GM12878 (cell line): Measurements from ENCODE around the gene PLPP2. TPM values are rescaled to one million over a fixed set of nuclear protein-coding genes. Genes with fewer than 3 reads are reported as not detected.

ENCODE experiments used
- ATAC-seq: fragments of 200-7000 bp; cut with Tn5 transposase; 3 replicates; pipeline ENCODE4 v1.9.1; 2020; ENCODE audit warnings: mild to moderate bottlenecking, moderate library complexity
- BruUV-seq: library from RNA; stranded (reverse); fragments of 400-500 nt; replicated peaks from 2 replicates; lab custom pipeline; 2021; lab: Mats Ljungman, UMichigan
- CTCF ChIA-PET: fragments of 300-600 bp; sonication (Branson Sonifier 250); formaldehyde crosslinking; extraction: SDS; loops from one replicate; lab custom pipeline; 2021; ENCODE audit warnings: inconsistent platforms; lab: Yijun Ruan, JAX
- POLR2A ChIA-PET: fragments of 350-600 bp; formaldehyde crosslinking; extraction: SDS; loops from one replicate; lab custom pipeline; 2021; ENCODE audit warnings: inconsistent platforms; lab: Charles Lee
- RAD21 ChIA-PET: fragments of 300-600 bp; sonication (Branson Sonifier 250); formaldehyde crosslinking; loops from one replicate; lab custom pipeline; 2023; ENCODE audit warnings: antibody characterized with exemption; ENCODE audit not compliant: unreplicated experiment; lab: Charles Lee
- SMC1A ChIA-PET: fragments of 300-600 bp; sonication (Branson Sonifier 250); formaldehyde crosslinking; loops from one replicate; lab custom pipeline; 2023; ENCODE audit not compliant: unreplicated experiment, uncharacterized antibody; lab: Charles Lee
- DNase-seq: peaks from one replicate; pipeline ENCODE4 v3.0.0-alpha.2; 2011; ENCODE audit warnings: low read depth, low spot score
- FAIRE-seq: peaks from 3 replicates; lab custom pipeline; 2011; peaks lifted over from hg19 to GRCh38; lab: Jason Lieb, UNC
- H2AFZ ChIP-seq: 2 replicates; pipeline ENCODE4 v1.6.0; 2011; ENCODE audit warnings: low read depth, low read length, control low read depth; ENCODE audit not compliant: control insufficient read depth
- H3K27ac ChIP-seq: 2 replicates; pipeline ENCODE4 v1.5.1; 2011; ENCODE audit warnings: control low read depth; ENCODE audit not compliant: control insufficient read depth, insufficient read depth
- H3K27me3 ChIP-seq, 2 experiments: replicated peaks in 1 of 2; 2 replicates each; pipeline versions ENCODE4 v1.6.0 to v1.6.1; 2011; ENCODE audit warnings: low read length in 1 of 2; ENCODE audit not compliant: control insufficient read depth in 2 of 2, insufficient read depth in 2 of 2
- H3K36me3 ChIP-seq, 2 experiments: 2 replicates each; pipeline ENCODE4 v1.5.1; 2011; ENCODE audit warnings: low read length in 1 of 2; ENCODE audit not compliant: control insufficient read depth in 2 of 2, insufficient read depth in 2 of 2
- H3K4me1 ChIP-seq: 2 replicates; pipeline ENCODE4 v1.6.1; 2011; ENCODE audit warnings: mild to moderate bottlenecking, low read length, moderate library complexity, mixed read lengths; ENCODE audit not compliant: control insufficient read depth, insufficient read depth
- H3K4me2 ChIP-seq: 2 replicates; pipeline ENCODE4 v1.6.0; 2011; ENCODE audit warnings: control low read depth; ENCODE audit not compliant: control insufficient read depth, insufficient read depth
- H3K4me3 ChIP-seq: fragments of 200-600 bp; sonication (generic); 2 replicates; pipeline ENCODE4 v1.5.1; 2016
- H3K79me2 ChIP-seq: 2 replicates; pipeline ENCODE4 v1.6.0; 2011; ENCODE audit warnings: low read length; ENCODE audit not compliant: control insufficient read depth, insufficient read depth
- H3K9ac ChIP-seq: 2 replicates; pipeline ENCODE4 v1.8.0; 2011; ENCODE audit warnings: low read length, control low read depth, mixed read lengths; ENCODE audit not compliant: control insufficient read depth, insufficient read depth
- H3K9me3 ChIP-seq: replicated peaks from 3 replicates; pipeline ENCODE4 v1.5.1; 2011; ENCODE audit warnings: mild to moderate bottlenecking, low read length; ENCODE audit not compliant: control insufficient read depth, insufficient read depth
- H4K20me1 ChIP-seq: 2 replicates; pipeline ENCODE4 v1.6.0; 2011; ENCODE audit not compliant: control insufficient read depth, insufficient read depth
- BHLHE40 ChIP-seq, 2 experiments: fragments of 450-650 bp in 1 of 2; IDR thresholded peaks; 2 replicates each; pipeline ENCODE4 v1.6.1; 2011 to 2017; ENCODE audit warnings: low read depth in 2 of 2, borderline replicate concordance in 1 of 2, improper control_type of control experiment in 1 of 2, low read length in 1 of 2, mild to moderate bottlenecking in 1 of 2
- CBX3 ChIP-seq: fragments of 200-600 bp; sonication (generic); IDR thresholded peaks from 2 replicates; pipeline ENCODE4 v1.6.1; 2016; ENCODE audit warnings: low read depth, borderline replicate concordance
- HCFC1 ChIP-seq: fragments of 150-350 bp; IDR thresholded peaks from 2 replicates; pipeline ENCODE4 v1.6.1; 2014; ENCODE audit warnings: low read length
- LARP7 ChIP-seq: fragments of 450-650 bp; IDR thresholded peaks from 2 replicates; pipeline ENCODE4 v1.6.1; 2017; ENCODE audit warnings: mild to moderate bottlenecking
- ZZZ3 ChIP-seq: IDR thresholded peaks from 2 replicates; pipeline ENCODE4 v1.6.1; 2011; ENCODE audit warnings: low read depth; ENCODE audit not compliant: control insufficient read depth, insufficient read length
- WGBS: methylation state at CpG from one replicate; pipeline ENCODE4 v1.1.6; 2016; ENCODE audit warnings: low lambda C conversion rate; ENCODE audit not compliant: insufficient replicate concordance, insufficient coverage; ENCODE audit errors: missing lambda C conversion rate; 5-methylcytosine and 5-hydroxymethylcytosine counted together
- in situ Hi-C: fragments of 300-500 bp; cut with MboI; formaldehyde crosslinking; loops from 9 replicates; pipeline ENCODE4 v1.14.3; 2018; ENCODE audit warnings: mixed read lengths
- intact Hi-C: fragments of 100-400 bp; cut with micrococcal nuclease; formaldehyde crosslinking; loops from one replicate; pipeline ENCODE4 v1.14.2; 2022; ENCODE audit not compliant: unreplicated experiment
- polyA plus RNA-seq, 11 experiments: library from polyadenylated mRNA; depleted of rRNA in 4 of 11; unstranded in 6 of 11; stranded (reverse) in 5 of 11; fragments of >200 nt; fragmentation: Nextera tagmentation in 4 of 11; fragmentation: Illumina TruSeq in 1 of 11; extraction: Ambion mirVana in 4 of 11; extraction: Trizol in 1 of 11; gene quantifications; 1 replicate in 1 of 11; 2 replicates in 10 of 11; pipeline versions ENCODE4 v1.2.1 to v1.2.3, GENCODE V29; 2011 to 2016; ENCODE audit warnings: inconsistent platforms in 2 of 11, missing spikeins in 2 of 11, low read depth in 1 of 11
- total RNA-seq, 4 experiments: library from RNA; depleted of rRNA in 3 of 4; stranded (reverse); fragments of >200 nt in 3 of 4; fragmentation: Illumina TruSeq in 1 of 4; extraction: Trizol in 1 of 4; gene quantifications; 2 replicates each; pipeline versions ENCODE4 v1.2.1 to v1.2.3, GENCODE V29; 2013 to 2021
- TF ChIP-seq, protein P1 (sequence below): fragments of 450-650 bp; IDR thresholded peaks from 2 replicates; pipeline ENCODE4 v1.6.1; 2017; ENCODE audit warnings: antibody characterized with exemption, mild to moderate bottlenecking, moderate library complexity
- TF ChIP-seq, protein P2 (sequence below): fragments of 450-650 bp; IDR thresholded peaks from 2 replicates; pipeline ENCODE4 v1.6.1; 2017; ENCODE audit warnings: borderline replicate concordance

PLPP2 gene
- total and polyA plus RNA-seq, 10 of the 15 experiments (the other 5 are each of a cell fraction or from before 2014, with no cell fraction given) = 0.04 to 0.62 (median 0.14) TPM; not detected in 7

DNA sequence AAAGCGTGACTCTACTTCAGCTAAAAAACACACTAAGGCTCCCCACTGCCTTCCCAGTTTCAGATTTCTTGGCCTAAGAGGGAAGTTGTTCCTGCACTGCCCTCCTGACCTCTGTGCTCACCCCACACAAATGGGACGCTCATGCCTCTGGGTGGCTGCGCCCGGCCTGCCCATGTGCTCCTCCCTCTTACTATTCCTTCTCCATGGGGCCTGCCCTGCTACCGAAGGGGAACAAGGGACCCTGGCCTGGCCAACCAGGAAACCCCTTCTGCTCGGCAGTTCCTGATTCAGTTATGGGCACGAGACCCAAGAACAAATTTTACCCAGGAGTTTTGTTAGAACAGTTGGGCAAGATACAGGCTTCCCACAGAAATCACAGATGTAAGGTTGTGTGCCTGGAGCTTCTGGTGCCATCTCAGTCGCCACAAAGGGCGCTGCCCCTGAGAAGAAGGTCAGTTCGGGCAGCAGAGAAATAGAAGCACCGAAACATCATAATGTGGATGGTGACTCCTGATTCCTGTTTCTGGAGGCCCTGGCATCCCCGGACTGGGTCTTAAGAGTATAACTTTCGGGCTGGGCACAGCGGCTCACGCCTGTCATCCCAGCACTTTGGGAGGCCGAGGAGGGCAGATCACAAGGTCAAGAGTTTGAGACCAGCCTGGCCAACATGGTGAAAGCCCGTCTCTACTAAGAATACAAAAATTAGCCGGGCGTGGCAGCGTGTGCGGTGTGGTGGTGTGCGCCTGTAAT, 5.4 kb upstream of the PLPP2 start:
- no TSS peak for BruUV-seq
- Histone ChIP-seq H3K27ac (no peak overlapping the region), H3K36me3 (no peaks in the 10 kb centered on the region), H4K20me1 (no peaks in the 10 kb centered on the region), H3K4me2 (no peak overlapping the region), H3K9ac (no peak overlapping the region), H3K9me3 (no peaks in the 10 kb centered on the region), H3K27me3 (peaks cover 0 to 4% of the 10 kb centered on the region in 2 experiments; a peak in 1 of 4 replicates), H2AFZ (no peak overlapping the region), H3K4me3 (no peak overlapping the region), H3K4me1 (no peaks in the 10 kb centered on the region), H3K79me2 (no peaks in the 10 kb centered on the region)
- SMC1A ChIA-PET = no interaction called here
- CTCF ChIA-PET = interaction anchor here (1.2 to 2.2 kb wide), 2 partner anchors 210 to 214 kb away, joined by 6 to 8 read pairs; no protein-coding TSS in a partner anchor
- no peak for ATAC-seq
- in situ Hi-C loops = no loop called here
- RAD21 ChIA-PET = interaction anchor here (1.2 kb wide), 1 partner anchor 210 kb away, joined by 4 read pairs; no protein-coding TSS in a partner anchor
- TF ChIP-seq, protein P1, sequence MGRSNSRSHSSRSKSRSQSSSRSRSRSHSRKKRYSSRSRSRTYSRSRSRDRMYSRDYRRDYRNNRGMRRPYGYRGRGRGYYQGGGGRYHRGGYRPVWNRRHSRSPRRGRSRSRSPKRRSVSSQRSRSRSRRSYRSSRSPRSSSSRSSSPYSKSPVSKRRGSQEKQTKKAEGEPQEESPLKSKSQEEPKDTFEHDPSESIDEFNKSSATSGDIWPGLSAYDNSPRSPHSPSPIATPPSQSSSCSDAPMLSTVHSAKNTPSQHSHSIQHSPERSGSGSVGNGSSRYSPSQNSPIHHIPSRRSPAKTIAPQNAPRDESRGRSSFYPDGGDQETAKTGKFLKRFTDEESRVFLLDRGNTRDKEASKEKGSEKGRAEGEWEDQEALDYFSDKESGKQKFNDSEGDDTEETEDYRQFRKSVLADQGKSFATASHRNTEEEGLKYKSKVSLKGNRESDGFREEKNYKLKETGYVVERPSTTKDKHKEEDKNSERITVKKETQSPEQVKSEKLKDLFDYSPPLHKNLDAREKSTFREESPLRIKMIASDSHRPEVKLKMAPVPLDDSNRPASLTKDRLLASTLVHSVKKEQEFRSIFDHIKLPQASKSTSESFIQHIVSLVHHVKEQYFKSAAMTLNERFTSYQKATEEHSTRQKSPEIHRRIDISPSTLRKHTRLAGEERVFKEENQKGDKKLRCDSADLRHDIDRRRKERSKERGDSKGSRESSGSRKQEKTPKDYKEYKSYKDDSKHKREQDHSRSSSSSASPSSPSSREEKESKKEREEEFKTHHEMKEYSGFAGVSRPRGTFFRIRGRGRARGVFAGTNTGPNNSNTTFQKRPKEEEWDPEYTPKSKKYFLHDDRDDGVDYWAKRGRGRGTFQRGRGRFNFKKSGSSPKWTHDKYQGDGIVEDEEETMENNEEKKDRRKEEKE = no peak
- no peak for TF ChIP-seq LARP7
- no peak for TF ChIP-seq BHLHE40 (IDR thresholded peaks at IDR 0.05; ENCODE audit: borderline replicate concordance in 1 of 2, low read depth in 2 of 2, low read length in 1 of 2)
- TF ChIP-seq, protein P2, sequence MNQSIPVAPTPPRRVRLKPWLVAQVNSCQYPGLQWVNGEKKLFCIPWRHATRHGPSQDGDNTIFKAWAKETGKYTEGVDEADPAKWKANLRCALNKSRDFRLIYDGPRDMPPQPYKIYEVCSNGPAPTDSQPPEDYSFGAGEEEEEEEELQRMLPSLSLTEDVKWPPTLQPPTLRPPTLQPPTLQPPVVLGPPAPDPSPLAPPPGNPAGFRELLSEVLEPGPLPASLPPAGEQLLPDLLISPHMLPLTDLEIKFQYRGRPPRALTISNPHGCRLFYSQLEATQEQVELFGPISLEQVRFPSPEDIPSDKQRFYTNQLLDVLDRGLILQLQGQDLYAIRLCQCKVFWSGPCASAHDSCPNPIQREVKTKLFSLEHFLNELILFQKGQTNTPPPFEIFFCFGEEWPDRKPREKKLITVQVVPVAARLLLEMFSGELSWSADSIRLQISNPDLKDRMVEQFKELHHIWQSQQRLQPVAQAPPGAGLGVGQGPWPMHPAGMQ = no peak
- no peak for TF ChIP-seq ZZZ3
- no peak for TF ChIP-seq HCFC1
- TF ChIP-seq CBX3 = no peak
- POLR2A ChIA-PET = no interaction called here
- DNase-seq = no peak
- intact Hi-C loops = no loop called here
- no peak for FAIRE-seq
- 41% methylated on average over 22 of the region's 22 CpGs for WGBS
